H9 (cell line): Measurements from ENCODE around the gene ARHGEF17. TPM values are rescaled to one million over a fixed set of nuclear protein-coding genes. Genes with fewer than 3 reads are reported as not detected.

Experiments
- DNase-seq: peaks from one replicate; pipeline ENCODE4 v3.0.0-alpha.2; 2017
- H2AFZ ChIP-seq: one replicate; pipeline ENCODE4 v1.6.1; 2013; ENCODE audit warnings: mild to moderate bottlenecking, low read length, control low read depth, moderate library complexity
- H2AK5ac ChIP-seq: 2 replicates; pipeline ENCODE4 v1.6.1; 2013; ENCODE audit warnings: low read length, control low read depth, mixed read lengths; ENCODE audit not compliant: insufficient read length
- H2BK120ac ChIP-seq: one replicate; pipeline ENCODE4 v1.6.1; 2013; ENCODE audit warnings: low read depth, mild to moderate bottlenecking, low read length, control low read depth, inconsistent platforms; ENCODE audit not compliant: poor library complexity, severe bottlenecking
- H2BK12ac ChIP-seq: 2 replicates; pipeline ENCODE4 v1.6.1; 2013; ENCODE audit warnings: low read length, control low read depth, mixed read lengths, low read depth; ENCODE audit not compliant: insufficient read length
- H2BK15ac ChIP-seq: 2 replicates; pipeline ENCODE4 v1.6.1; 2013; ENCODE audit warnings: low read depth, low read length, control low read depth
- H2BK20ac ChIP-seq: one replicate; pipeline ENCODE4 v1.6.1; 2013; ENCODE audit warnings: low read depth, mild to moderate bottlenecking, low read length, control low read depth, inconsistent platforms; ENCODE audit not compliant: poor library complexity, severe bottlenecking
- H2BK5ac ChIP-seq: 2 replicates; pipeline ENCODE4 v1.6.1; 2013; ENCODE audit warnings: low read length, control low read depth, mixed read lengths; ENCODE audit not compliant: insufficient read length
- H3K14ac ChIP-seq: 2 replicates; pipeline ENCODE4 v1.6.1; 2013; ENCODE audit warnings: low read length, control low read depth; ENCODE audit not compliant: insufficient read depth
- H3K18ac ChIP-seq: 2 replicates; pipeline ENCODE4 v1.6.1; 2013; ENCODE audit warnings: low read depth, mild to moderate bottlenecking, mixed read lengths, low read length, control low read depth; ENCODE audit not compliant: insufficient read length
- H3K23ac ChIP-seq: 2 replicates; pipeline ENCODE4 v1.6.1; 2013; ENCODE audit warnings: low read length, control low read depth, mixed read lengths, low read depth; ENCODE audit not compliant: insufficient read length
- H3K23me2 ChIP-seq: 2 replicates; pipeline ENCODE4 v1.6.1; 2013; ENCODE audit warnings: low read depth, mild to moderate bottlenecking, mixed read lengths, low read length, control low read depth; ENCODE audit not compliant: insufficient read length, poor library complexity, severe bottlenecking
- H3K27ac ChIP-seq: 2 replicates; pipeline ENCODE4 v1.5.1; 2013; ENCODE audit warnings: low read length, control low read depth, mixed read lengths, low read depth; ENCODE audit not compliant: insufficient read length
- H3K27me3 ChIP-seq: 2 replicates; pipeline ENCODE4 v1.6.1; 2013; ENCODE audit warnings: low read length, control low read depth, inconsistent platforms; ENCODE audit not compliant: insufficient read depth
- H3K4ac ChIP-seq: 2 replicates; pipeline ENCODE4 v1.6.1; 2013; ENCODE audit warnings: low read depth, mild to moderate bottlenecking, control low read depth, inconsistent platforms, low read length, moderate library complexity
- H3K4me1 ChIP-seq: 2 replicates; pipeline ENCODE4 v1.6.1; 2013; ENCODE audit warnings: low read length, control low read depth, inconsistent platforms; ENCODE audit not compliant: insufficient read depth
- H3K4me2 ChIP-seq: 2 replicates; pipeline ENCODE4 v1.6.1; 2013; ENCODE audit warnings: low read length, control low read depth, mixed read lengths; ENCODE audit not compliant: insufficient read length, insufficient read depth
- H3K56ac ChIP-seq: 2 replicates; pipeline ENCODE4 v1.6.1; 2013; ENCODE audit warnings: low read depth, mild to moderate bottlenecking, mixed read lengths, low read length, control low read depth; ENCODE audit not compliant: insufficient read length
- H3K79me1 ChIP-seq: 2 replicates; pipeline ENCODE4 v1.6.1; 2013; ENCODE audit warnings: low read depth, mild to moderate bottlenecking, moderate library complexity, low read length, control low read depth, inconsistent platforms; ENCODE audit not compliant: insufficient read depth, poor library complexity, severe bottlenecking
- H3K79me2 ChIP-seq: 2 replicates; pipeline ENCODE4 v1.6.1; 2013; ENCODE audit warnings: low read length, control low read depth, inconsistent platforms; ENCODE audit not compliant: insufficient read depth
- H3K9ac ChIP-seq: 2 replicates; pipeline ENCODE4 v1.6.1; 2013; ENCODE audit warnings: low read length, control low read depth, mixed read lengths; ENCODE audit not compliant: insufficient read length; ENCODE audit errors: extremely low read depth
- H3K9me3 ChIP-seq: one replicate; pipeline ENCODE4 v1.6.1; 2013; ENCODE audit warnings: low read depth, low read length, inconsistent platforms; ENCODE audit not compliant: control insufficient read depth
- H3T11ph ChIP-seq: one replicate; pipeline ENCODE4 v1.6.1; 2013; ENCODE audit warnings: mild to moderate bottlenecking, low read length, control low read depth, inconsistent platforms
- H4K20me1 ChIP-seq: one replicate; pipeline ENCODE4 v1.6.1; 2013; ENCODE audit not compliant: control insufficient read depth, insufficient read length, insufficient read depth
- H4K5ac ChIP-seq: 2 replicates; pipeline ENCODE4 v1.6.1; 2013; ENCODE audit warnings: low read depth, mild to moderate bottlenecking, mixed read lengths, low read length, control low read depth; ENCODE audit not compliant: insufficient read length
- H4K8ac ChIP-seq: replicated peaks from 2 replicates; pipeline ENCODE4 v1.6.1; 2013; ENCODE audit warnings: low read length, control low read depth, mixed read lengths, low read depth; ENCODE audit not compliant: insufficient read length
- H4K91ac ChIP-seq: 2 replicates; pipeline ENCODE4 v1.6.1; 2013; ENCODE audit warnings: low read depth, mild to moderate bottlenecking, moderate library complexity, mixed read lengths, low read length, control low read depth; ENCODE audit not compliant: insufficient read length
- H3K27ac Mint-ChIP-seq, 3 experiments: 2 replicates in 2 of 3; 3 replicates in 1 of 3; pipeline ENCODE4 v1.8.0; 2020 to 2021; ENCODE audit warnings: mixed read lengths in 3 of 3, mild to moderate bottlenecking in 1 of 3, moderate library complexity in 1 of 3
- H3K27me3 Mint-ChIP-seq: 2 replicates; pipeline ENCODE4 v1.8.0; 2021; ENCODE audit warnings: low read depth, mild to moderate bottlenecking, moderate library complexity, mixed read lengths
- H3K36me3 Mint-ChIP-seq, 3 experiments: 2 replicates in 2 of 3; 3 replicates in 1 of 3; pipeline ENCODE4 v1.8.0; 2020 to 2021; ENCODE audit warnings: low read depth in 3 of 3, mixed read lengths in 3 of 3; ENCODE audit not compliant: insufficient read depth in 1 of 3
- H3K4me1 Mint-ChIP-seq, 2 experiments: 2 replicates each; pipeline ENCODE4 v1.8.0; 2020; ENCODE audit warnings: mixed read lengths in 2 of 2
- H3K4me3 Mint-ChIP-seq, 2 experiments: 2 replicates in 1 of 2; 3 replicates in 1 of 2; pipeline ENCODE4 v1.8.0; 2020 to 2021; ENCODE audit warnings: mild to moderate bottlenecking in 2 of 2, mixed read lengths in 2 of 2, moderate library complexity in 1 of 2
- H3K9me3 Mint-ChIP-seq, 2 experiments: 2 replicates in 1 of 2; 3 replicates in 1 of 2; pipeline ENCODE4 v1.8.0; 2020; ENCODE audit warnings: mild to moderate bottlenecking in 2 of 2, mixed read lengths in 2 of 2, moderate library complexity in 1 of 2
- CTCF ChIP-seq: fragments of 200-600 bp; sonication (generic); conservative IDR thresholded peaks from 3 replicates; pipeline ENCODE4 v1.8.0; 2021; ENCODE audit warnings: antibody characterized with exemption, mild to moderate bottlenecking
- WGBS: extraction: QIAGEN DNeasy Blood & Tissue Kit; methylation state at CpG from one replicate; pipeline ENCODE4 v1.1.7; 2013; ENCODE audit warnings: missing lambda C conversion rate, low lambda C conversion rate, mixed read lengths; ENCODE audit not compliant: insufficient read length; ENCODE audit errors: extremely low coverage; 5-methylcytosine and 5-hydroxymethylcytosine counted together
- total RNA-seq: library from RNA; stranded (reverse); gene quantifications from 2 replicates; pipeline ENCODE4 v1.2.1, GENCODE V29; 2021

Gene ARHGEF17
- total RNA-seq, 1 experiment from 2014 or later: 7.4 TPM

GRCh38 chr11:73413256-73413655 lies 105.2 kb downstream of the ARHGEF17 start:
- no peak overlapping the region for H3T11ph ChIP-seq
- H3K4ac ChIP-seq: no peak overlapping the region
- no peaks in the 10 kb centered on the region for H3K79me2 ChIP-seq
- H3K23me2 ChIP-seq: no peaks in the 10 kb centered on the region
- H3K79me1 ChIP-seq: no peaks in the 10 kb centered on the region
- no peak overlapping the region for H4K91ac ChIP-seq
- H3K9ac ChIP-seq: no peak overlapping the region
- no peaks in the 10 kb centered on the region for H3K4me1 ChIP-seq
- Mint-ChIP-seq H3K27ac (no peak overlapping the region; a peak in 1 of 7 replicates), H3K27me3 (no peaks in the 10 kb centered on the region), H3K4me1 (peaks cover 9 to 16% of the 10 kb centered on the region in 2 experiments; a peak in 3 of 4 replicates), H3K36me3 (peaks cover 21 to 26% (median 24%) of the 10 kb centered on the region in 3 experiments; a peak in 6 of 7 replicates), H3K4me3 (no peak overlapping the region), H3K9me3 (no peaks in the 10 kb centered on the region)
- H3K56ac ChIP-seq: no peak overlapping the region
- no peak overlapping the region for H3K4me2 ChIP-seq
- H2AFZ ChIP-seq: no peak overlapping the region
- H2BK12ac ChIP-seq: no peak overlapping the region
- no peak overlapping the region for H2AK5ac ChIP-seq
- no CpG with 5 or more reads among the region's 2 CpGs for WGBS
- H3K27me3 ChIP-seq: no peaks in the 10 kb centered on the region
- no peak overlapping the region for H3K27ac ChIP-seq
- no peak overlapping the region for H3K23ac ChIP-seq
- DNase-seq: no peak
- no peak overlapping the region for H2BK5ac ChIP-seq
- no peak for TF ChIP-seq CTCF
- no peak overlapping the region for H4K8ac ChIP-seq
- H3K9me3 ChIP-seq: no peaks in the 10 kb centered on the region
- H4K20me1 ChIP-seq: no peaks in the 10 kb centered on the region
- no peak overlapping the region for H4K5ac ChIP-seq
- no peak overlapping the region for H3K14ac ChIP-seq
- no peak overlapping the region for H3K18ac ChIP-seq
- H2BK20ac ChIP-seq: no peak overlapping the region
- H2BK15ac ChIP-seq: no peak overlapping the region
- H2BK120ac ChIP-seq: no peak overlapping the region
